NT2/D1 (cell line): ENCODE results near the gene MAPK13.

Experiments
- SUZ12 ChIP-seq: IDR thresholded peaks from 2 replicates; pipeline ENCODE4 v1.6.1; 2011; ENCODE audit not compliant: insufficient read length, insufficient read depth; ENCODE audit errors: extremely low read depth
- YY1 ChIP-seq: IDR thresholded peaks from 2 replicates; pipeline ENCODE4 v1.6.1; 2011; ENCODE audit not compliant: insufficient read length, insufficient read depth
- ZNF274 ChIP-seq: IDR thresholded peaks from 2 replicates; pipeline ENCODE4 v1.6.1; 2011; ENCODE audit warnings: mild to moderate bottlenecking, low read depth, low read length

- no peak for TF ChIP-seq ZNF274
- no peak for TF ChIP-seq SUZ12
- no peak for TF ChIP-seq YY1
Measured at GRCh38 chr6:36145495-36145894, 15.2 kb downstream of the MAPK13 start.
